Inferior parietal cortex (tissue), 1 donor: Measurements from ENCODE around the gene CDON.

Experiments used
- DNase-seq: peaks from one replicate; pipeline ENCODE4 v3.0.0-alpha.2; 2016; ENCODE audit errors: extremely low spot score

The CDON gene

DNA sequence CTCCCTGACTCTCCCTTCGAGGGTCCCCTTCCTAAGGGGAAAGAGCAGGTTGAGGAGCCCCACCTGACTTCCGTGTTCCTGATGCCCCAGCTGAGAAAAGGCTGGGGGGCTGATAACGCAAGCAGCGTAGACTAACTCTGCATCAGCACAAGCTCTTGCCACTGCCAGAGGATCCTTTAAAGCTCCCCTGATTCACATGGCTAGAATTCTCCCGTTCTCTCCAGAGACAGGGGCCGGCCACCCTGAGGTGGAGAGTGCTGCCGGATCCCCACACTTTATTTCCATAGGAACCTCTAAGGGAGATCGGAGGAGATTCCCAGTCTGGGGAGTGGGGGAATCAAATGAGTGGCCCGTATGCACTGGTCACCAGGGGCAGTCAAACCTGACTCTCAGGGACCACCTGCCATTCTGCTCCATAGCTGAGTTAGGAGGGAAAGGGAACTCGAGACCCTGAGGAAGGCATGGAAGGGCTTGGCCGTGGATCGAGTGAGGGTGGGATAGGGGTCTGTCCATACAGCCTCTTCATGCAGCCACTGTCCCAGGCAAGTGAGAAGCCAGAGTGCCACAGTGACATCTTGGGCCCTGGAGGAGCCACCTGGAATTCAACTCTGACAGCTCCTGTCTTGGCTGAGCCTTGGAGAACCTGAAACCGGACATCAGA is 118.2 kb downstream of the CDON start:
- no peak for DNase-seq

DNA sequence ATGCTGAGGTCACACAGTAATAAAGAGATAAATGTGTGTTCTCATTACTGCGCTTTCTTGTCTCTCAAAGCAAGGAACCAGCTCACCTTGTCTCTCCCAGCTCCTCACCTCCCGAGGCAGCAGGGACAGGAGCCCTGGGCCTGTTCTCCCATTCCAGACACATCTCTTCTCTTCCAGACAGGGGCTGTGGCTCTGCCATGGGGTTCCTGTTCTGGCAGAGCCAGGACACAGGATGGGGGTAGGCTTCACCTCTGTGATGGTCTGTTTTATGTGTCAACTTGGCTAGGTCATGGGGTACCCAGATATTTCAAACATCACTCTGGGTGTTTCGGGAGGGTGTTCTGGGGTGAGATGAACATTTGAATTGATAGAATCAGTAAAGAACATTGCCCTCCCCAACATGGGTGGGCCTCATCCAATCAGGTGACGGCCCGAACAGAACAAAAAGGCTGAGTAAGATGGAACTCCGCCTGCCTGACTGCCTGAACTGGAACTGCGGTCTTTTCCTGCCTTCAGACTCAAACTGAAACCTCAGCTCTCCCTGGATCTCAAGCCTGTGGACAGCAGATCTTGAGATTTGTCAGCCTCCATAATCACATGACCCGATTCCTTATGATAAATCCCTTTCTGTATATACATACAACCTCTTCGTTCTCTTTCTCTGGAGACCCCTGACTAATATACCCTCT is 118.9 kb downstream of the CDON start:
- no peak for DNase-seq

DNA sequence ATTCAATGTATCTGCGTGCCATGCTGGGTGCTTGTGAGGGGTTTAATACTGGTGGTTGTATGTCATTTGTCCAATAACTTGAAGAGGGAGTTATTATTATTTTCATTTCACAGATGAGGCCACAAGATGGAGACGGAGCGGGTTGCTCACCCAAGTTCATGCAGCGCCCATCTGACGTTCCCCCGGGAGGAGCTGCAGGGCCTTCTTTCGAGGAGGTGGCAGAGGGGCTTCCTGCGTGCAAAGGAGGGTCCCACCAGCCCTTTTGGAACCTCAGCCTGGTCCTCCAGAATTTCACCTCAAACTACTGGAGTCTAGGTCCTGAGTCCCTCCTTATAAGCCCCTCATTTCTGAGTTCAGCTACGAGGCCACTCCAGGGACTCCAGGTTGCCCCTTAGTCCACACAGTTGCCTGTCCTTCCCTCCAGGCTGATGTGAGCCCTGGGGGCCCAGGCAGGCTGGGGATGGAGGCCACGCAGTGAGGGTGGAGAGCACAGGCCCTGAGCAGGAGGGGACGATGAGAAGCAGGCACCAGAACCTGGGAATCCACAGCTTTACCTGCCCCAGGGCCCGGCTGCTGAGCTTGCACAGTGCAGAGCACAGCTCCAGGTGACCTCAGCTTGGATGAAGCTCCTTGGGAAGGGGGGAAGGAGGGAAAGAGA is 119.8 kb downstream of the CDON start:
- DNase-seq, result no peak

DNA sequence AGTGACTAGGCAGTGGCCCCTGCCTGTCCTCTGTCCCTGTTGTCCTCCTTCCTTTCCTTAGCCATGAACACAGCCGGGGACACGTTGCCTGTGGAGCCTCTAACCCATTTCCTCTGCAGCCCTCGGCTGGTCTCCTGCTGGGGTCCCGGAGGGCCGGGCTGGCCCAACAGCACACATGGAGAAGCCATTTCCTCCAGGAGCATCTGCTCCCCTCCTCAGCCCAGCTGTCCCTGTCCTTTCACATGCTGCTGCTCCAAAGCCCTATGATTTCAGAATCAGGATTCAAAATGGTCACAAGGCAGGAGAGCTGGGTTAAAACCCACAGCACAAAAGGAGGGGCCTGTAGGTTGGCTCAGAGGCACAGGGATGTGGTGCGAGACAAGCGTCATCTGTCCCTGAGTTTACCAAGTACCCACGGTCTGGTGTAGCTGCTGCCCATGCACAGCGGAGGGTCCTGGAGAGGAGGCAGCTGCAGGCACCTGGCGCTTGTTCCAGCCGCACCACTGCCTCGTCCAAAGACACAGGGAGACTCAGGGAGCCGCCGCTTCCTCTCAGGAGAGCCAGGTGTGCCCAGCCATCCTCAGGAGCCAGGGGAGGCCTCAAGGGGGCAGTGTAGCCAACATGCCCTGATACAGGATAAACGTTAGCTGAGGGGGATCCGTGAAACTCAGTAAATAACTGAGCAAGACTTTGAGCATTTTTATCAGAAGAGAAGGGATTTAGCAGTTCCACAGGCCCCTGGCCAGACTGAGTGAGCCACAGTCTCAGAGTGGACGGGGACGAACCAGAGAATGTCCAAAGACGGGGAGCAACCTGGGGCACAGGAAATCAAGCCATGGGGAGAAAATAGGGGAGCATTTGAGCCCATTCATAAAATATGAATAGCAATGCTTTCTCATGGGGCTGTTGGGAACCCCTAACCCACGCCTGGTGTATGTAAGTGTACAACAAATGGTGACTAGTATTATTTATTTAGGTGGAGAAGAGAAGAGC is 120.8 kb downstream of the CDON start:
- peak; percentile 43 for DNase-seq

DNA sequence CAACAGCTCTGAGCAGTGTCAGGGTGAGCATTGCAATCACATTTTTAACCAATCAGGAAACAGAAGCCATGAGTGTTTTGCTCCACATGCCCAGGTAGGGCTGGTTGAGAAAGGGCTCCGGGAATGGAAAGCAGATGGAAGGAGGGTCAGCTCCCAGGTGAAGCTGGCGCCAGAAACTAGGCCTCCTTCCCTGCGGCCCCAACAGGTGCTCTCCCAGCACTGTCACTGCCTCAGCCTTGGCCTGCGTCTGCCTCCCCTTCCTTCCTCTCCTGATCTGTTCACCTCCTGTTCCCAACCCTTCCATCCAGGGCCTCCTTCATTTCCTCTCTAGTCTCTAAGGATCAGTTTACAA is 121.4 kb downstream of the CDON start:
- DNase-seq, result no peak

DNA sequence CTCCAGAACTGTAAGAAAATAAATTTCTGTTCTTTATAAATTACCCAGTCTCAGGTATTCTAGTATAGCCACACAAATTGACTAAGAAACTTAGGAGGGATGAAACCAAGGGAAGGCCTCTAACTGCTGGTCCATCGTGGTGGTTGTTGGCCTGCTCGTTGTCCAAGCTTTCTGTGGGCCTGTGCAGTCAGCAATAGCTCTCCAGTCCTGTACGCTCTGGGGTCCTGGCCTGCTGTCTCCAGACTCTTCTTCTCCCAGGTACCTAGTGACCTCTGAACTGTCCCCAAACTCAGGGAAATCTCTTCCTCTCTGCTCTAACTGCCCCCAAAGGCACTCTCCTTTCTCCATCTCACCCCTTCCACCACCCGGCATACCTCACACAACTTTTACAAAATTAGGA is 122.5 kb downstream of the CDON start:
- DNase-seq, result no peak

DNA sequence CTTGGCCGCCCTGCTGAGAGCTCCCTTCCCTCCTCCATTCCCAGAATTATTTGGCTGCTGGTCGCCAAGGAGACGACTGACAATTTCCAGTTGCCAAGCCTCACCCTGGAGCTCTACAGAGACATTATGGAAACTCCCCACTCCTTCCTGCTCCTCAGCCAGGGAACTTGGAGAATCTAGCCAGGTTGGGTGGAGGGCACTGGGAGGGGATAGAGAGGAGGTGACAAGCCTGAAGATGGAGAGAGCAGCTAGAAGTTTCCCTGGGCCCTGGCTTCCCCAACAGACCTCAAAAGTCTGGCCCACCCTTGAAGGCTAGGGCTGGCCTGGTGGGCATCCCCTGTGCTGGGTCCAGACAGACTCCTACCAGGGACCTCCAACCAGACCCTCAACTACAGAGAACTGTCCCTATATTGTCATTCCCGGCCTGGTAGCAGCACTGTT is 123.6 kb downstream of the CDON start:
- DNase-seq, result no peak

DNA sequence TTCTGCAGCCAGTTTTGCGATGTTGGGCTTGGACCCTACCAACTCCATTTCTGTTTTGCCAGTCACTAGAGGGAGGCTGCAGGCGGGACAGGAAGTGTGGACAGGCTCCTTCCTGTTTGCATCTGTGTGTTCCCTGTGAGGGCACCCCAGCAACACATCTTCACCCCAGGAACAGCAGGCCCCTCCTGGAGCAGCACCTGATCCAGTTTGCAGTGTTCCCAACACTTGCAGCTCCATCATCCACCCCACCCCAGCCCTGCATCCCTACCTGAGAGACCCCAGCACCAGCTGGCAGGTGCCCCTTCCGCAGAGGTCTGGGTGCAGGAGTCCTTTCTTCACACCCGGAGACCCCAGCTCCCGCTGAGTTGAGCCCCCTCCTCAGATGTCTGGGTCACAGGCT is 124.2 kb downstream of the CDON start:
- DNase-seq, result no peak

DNA sequence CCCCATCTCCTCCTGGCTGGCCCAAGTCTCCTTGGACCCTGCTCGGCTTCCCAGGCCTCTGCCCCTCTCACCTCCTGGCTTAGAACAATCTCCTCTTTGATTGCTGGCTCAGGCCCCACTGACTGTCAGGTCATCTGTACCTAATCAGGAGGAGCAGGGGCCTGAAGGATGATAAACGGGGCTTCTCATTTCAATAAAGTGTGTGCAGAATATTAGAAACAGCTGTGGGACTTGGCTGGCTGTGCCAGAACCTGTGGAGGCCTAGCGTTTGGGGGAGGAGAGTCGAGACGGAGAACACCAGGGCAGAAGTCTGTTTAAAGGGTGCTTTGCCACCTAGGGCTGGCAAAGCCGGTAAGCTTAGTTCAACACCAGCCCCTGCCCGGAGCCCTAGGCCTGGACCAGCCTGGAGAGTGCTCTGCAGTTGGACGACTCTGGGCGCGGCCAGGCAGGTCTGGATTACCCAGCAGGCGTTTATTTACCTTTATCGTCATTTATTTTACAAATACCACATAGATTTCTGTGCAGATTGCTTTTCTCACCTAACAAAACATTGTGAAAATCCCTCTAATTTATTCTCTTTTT is 127.0 kb downstream of the CDON start:
- no peak for DNase-seq

DNA sequence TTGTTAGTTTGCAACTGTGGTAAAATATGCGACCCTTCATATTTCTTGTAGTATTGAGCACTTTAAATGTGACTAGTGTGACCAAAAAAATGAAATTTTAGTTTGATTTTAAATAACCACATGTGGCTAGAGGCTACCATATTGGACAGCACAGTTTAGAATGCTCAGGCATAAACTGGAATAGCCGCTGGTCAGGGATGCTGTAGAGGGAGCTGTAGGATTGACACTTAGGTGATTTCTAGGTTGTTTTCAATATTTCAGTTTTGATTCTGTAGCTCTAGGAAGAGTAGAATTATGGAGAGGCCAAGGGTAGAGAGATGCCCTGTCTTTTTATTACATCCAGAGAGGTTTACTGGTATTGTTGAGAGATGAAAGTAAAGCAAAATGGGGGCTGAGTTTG is 127.6 kb downstream of the CDON start:
- no peak for DNase-seq

DNA sequence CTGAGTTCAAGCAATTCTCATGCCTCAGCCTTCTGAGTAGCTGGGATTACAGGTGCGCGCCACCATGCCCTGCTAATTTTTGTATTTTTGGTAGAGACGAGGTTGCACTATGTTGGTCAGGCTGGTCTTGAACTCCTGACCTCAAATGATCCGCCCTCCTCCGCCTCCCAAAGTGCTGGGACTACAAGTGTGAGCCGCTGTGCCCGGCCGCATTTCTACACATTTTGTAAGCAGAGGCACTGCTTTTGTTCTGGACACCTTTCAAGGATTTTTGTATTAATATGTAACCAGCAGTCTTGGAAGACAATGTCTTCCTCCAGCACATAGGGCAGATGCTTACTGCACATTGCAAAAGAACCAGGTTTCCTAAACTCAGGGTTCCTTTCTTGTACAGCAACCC is 128.2 kb downstream of the CDON start:
- DNase-seq, result no peak

DNA sequence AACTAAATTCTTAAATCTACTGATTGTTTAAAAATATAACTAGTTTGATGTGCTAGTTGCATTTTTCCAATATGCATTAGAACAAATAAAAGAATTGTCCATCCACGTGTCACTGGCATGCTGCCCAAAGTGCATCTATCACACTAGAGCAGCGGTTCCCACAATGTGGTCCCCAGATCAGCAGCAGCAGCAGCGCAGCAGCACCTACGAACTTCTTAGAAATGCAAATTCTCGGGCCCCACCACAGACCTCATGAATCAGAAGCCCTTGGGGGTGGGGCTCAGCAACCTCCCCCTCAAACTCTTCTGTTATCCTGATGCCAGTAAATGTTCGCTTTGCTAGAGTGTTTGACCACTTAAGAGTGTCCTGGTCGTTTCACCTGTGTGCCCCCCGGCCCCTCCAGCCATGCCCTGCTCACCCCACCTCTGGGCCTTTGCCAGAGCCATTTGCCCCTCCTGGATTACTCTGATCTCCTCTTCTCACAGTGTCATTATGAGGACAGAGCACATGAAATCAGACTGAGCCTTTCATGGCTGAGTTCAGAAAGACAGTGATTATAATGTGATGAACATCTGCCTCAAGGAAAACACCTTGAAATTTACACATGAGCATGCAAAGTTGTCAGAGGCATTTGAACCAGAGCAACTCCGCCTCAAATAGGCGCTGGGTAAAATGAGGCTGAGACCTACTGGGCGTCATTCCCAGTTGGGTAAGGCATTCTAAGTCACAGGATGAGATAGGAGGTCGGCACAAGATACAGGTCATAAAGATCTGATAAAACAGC is 129.4 kb downstream of the CDON start:
- DNase-seq, result no peak

DNA sequence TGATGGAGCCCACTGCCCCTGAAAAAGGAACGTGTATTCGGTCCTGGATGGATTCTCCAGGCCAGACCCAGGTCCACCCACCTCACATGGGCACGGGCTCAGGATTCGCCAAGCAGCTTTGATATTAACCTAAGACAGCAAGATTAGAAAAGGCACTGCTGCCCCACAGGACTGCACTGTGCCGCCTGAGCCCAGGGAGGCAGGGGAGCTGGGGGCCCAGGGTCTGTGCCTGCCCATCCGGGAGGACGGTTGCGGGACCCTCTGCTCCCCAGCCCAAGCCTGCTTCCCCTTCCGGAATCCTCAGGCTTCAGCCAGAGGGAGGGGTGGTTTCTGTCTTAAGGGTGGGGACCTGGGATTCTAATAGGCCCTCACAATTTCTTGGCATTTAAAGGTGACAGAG is 130.4 kb downstream of the CDON start:
- DNase-seq, result no peak

DNA sequence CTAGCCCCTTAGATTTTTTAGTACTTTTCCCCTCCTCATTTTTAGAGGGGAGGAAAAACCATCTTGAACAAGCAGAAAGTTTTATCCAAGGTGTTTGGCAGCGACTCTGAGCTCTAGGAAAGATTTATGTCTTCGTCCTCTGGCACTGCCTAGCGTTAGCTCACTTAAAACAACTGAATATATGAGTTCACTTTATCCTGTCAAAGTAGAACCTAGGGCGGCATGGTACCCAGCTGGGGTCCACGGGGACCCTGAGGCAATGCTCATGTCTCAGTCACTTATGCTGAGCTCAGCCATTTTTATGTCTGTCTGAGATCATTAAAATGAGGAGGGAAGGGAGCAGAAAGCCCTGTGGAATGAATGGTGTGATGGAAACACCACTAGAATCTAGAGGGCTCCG is 131.0 kb downstream of the CDON start:
- DNase-seq, result no peak

DNA sequence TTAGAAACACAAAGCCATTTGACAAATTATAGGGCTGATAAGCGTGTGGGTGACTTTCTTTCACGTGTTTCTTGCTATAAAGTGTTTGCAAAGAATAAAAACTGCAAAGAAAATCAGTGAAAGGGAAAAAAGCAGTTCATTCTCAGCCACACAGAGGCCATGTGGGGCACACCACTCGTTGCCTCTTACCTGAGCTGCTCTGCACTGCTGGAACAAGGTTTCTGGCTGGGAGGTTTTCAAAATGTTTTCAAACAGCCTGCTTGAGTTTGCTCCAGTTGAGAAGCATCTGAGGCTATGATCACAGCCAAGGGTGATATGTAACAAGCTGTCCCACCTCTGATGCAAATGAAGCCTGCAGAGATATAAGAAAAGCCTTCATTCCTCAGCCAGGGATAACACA is 131.6 kb downstream of the CDON start:
- no peak for DNase-seq

DNA sequence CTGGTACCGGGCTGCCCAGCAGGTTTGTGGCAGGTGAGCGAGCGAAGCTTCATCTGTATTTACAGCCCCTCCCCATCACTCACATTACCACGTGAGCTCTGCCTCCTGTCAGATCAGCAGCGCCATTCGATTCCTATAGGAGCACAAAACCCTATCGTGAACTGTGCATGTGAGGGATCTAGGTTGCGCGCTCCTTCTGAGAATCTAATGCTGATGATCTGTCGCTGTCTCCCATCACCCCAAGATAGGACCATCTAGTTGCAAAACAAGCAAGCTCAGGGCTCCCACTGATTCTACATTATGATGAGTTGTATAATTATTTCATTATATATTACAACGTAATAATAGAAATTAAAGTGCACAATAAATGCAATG is 132.6 kb downstream of the CDON start:
- DNase-seq, result no peak

DNA sequence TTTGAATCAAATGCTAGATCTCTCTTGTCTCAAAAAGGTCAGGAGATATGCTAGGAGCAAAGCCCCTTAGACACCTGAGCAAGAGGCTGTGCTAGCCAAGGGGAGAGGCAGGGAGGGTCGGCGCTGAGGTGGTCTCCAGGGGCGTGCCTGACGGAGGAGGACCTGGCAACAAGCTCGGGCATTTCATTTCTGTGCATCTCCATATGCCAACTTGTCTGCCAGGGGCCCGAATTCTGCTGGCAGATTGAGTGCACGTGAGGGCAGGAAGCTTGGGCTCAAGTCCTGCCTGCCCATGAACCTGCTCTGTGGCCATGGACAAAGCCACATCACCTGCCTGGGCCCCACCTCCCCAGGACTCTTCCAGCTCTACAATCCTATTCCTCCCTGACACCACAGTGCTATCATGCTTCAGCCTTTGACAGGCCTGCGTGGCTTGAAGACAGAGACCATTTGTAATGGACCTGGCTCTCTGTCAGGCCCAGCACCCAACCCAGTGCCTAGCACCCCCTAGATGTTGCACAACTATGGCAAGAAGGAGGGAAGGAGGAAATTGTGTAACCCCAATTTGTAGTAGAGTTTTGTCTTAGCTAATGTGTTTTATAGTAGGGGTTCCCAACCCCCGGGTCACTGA is 133.1 kb downstream of the CDON start:
- no peak for DNase-seq

DNA sequence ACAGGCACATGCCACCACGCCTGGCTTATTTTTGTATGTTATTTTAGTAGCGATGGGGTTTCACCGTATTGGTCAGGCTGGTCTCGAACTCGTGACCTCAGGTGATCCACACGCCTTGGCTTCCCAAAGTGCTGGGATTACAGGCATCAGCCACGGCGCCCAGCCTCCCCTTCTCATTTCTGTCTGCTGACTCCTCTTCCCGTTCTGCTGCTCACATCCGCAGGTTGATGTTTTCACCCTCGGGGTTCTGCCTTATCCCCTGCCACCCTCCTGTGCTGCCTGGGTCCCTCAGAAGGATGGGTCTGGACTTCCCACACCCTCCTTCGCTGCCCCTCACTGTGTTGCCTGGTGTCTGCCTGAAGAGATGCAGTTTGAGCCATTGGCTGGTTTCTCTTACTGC is 136.0 kb downstream of the CDON start:
- no peak for DNase-seq

DNA sequence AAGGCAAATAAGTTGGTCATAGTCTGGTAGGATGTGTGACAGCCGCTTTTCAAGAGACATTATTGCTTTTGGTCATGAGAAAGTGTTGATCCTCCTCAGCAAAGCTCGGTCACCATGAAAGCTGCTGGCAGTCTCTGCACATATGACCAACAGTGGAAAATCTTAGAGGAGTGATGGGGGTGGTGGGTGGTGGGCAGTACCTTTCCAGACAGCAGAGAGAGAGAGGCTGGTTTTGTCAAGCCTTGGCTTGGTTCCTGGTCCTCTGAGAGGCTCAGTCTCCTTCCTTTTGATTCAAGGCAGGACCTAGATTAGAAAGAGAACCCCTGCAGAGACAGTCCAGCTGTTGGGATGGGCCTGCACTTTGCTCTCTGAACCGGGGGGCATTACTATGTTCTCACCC is 136.9 kb downstream of the CDON start:
- no peak for DNase-seq

DNA sequence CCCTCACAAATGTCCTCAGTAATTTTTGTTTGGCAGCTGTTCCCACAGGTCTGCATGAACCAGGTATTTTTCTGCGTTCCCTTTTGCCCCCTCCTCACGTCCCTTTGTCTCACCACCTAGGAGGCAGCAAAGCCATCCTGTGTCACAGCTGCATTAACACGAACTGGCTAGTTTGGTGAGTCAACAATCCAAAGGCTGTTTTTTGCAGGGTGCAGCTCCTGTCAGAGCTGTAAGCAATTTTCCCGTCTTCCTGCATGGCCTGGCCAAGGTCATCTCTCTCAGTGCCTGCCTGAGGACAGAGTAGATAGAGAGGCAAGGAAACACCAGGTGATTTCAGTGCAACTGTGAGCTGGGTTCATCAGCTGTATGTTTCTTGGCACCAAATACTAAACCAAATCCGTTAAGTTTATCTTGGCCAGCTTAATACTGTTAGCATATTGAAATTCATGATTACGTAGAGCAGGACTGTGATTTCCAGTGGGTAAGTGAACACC is 137.4 kb downstream of the CDON start:
- DNase-seq, result no peak
